Suprapubic skin (tissue), 4 donors: ENCODE results near the gene BTBD7.

Source experiments
- EP300 ChIP-seq: sonication (generic); formaldehyde crosslinking; IDR thresholded peaks from one replicate; pipeline ENCODE4 v1.6.1; 2017; ENCODE audit warnings: antibody characterized with exemption
- POLR2A ChIP-seq, 2 donors: fragments of 450-650 bp; IDR thresholded peaks; one replicate each; pipeline ENCODE4 v1.6.1; 2017; ENCODE audit warnings: antibody characterized with exemption in 2 of 2, mild to moderate bottlenecking in 2 of 2, moderate library complexity in 2 of 2
- POLR2AphosphoS5 ChIP-seq, 3 donors: sonication (generic); formaldehyde crosslinking; IDR thresholded peaks; one replicate each; pipeline ENCODE4 v1.6.1; 2017; ENCODE audit warnings: antibody characterized with exemption in 3 of 3
- TF ChIP-seq, protein P1 (sequence below), 2 donors: fragments of 200-600 bp in 1 of 2; fragments of 450-650 bp in 1 of 2; sonication (generic) in 1 of 2; IDR thresholded peaks; one replicate each; pipeline ENCODE4 v1.5.1; 2016 to 2019; ENCODE audit warnings: antibody characterized with exemption in 2 of 2, mild to moderate bottlenecking in 1 of 2, moderate library complexity in 1 of 2

DNA sequence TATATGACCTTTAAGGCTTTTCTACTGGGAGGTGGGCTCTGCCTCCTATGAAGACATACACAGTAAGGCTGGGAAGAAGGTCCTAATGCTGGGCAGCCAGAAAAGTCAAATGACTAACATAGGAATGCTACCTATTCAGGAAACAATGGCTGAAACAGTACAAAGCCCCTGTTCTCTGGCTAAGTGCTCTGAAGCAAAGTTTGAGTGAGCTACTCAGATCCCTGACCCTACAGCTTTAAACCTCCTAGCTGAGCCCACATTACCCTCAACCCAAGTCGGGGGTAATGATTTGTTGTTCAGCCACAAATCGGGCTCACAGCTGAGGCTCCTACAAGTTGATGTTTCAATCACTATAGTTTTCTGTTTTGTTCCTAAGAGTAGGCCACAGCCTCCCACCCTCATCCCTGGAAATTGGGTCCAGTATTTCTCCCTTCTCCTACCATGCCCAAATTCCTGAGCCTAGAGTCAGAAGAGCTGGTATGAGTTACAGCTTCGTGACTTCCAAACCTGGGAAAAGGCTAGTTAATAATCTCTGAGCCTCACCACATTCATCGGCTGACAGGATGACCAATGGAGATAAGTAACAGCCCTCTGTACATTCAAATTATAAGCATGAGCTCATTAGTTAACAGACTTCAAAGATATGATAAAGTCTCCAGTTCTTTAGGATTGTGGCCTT lies 46.5 kb downstream of the BTBD7 start:
- no peak for TF ChIP-seq POLR2AphosphoS5 (IDR thresholded peaks at IDR 0.05)
- TF ChIP-seq, protein P1, sequence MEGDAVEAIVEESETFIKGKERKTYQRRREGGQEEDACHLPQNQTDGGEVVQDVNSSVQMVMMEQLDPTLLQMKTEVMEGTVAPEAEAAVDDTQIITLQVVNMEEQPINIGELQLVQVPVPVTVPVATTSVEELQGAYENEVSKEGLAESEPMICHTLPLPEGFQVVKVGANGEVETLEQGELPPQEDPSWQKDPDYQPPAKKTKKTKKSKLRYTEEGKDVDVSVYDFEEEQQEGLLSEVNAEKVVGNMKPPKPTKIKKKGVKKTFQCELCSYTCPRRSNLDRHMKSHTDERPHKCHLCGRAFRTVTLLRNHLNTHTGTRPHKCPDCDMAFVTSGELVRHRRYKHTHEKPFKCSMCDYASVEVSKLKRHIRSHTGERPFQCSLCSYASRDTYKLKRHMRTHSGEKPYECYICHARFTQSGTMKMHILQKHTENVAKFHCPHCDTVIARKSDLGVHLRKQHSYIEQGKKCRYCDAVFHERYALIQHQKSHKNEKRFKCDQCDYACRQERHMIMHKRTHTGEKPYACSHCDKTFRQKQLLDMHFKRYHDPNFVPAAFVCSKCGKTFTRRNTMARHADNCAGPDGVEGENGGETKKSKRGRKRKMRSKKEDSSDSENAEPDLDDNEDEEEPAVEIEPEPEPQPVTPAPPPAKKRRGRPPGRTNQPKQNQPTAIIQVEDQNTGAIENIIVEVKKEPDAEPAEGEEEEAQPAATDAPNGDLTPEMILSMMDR (IDR thresholded peaks at IDR 0.05) = no peak
- TF ChIP-seq EP300 = no peak
- TF ChIP-seq POLR2A (IDR thresholded peaks at IDR 0.05) = no peak
